Neural progenitor cell (in vitro differentiated cells): ENCODE results near the gene SMLR1. TPM values are rescaled to one million over a fixed set of nuclear protein-coding genes. Genes with fewer than 3 reads are reported as not detected.

Source experiments
- DNase-seq: peaks from one replicate; pipeline ENCODE4 v3.0.0-alpha.2; 2016; ENCODE audit warnings: low spot score
- H2AFZ ChIP-seq: fragments of 200-600 bp; sonication (generic); replicated peaks from 2 replicates; pipeline ENCODE4 v1.6.1; 2016; ENCODE audit warnings: antibody characterized with exemption
- H3F3A ChIP-seq: fragments of 200-600 bp; sonication (generic); 2 replicates; pipeline ENCODE4 v1.6.1; 2016; ENCODE audit warnings: antibody characterized with exemption, low read depth
- H3K27ac ChIP-seq: fragments of 200-600 bp; sonication (generic); 2 replicates; pipeline ENCODE4 v1.5.1; 2016; ENCODE audit warnings: mild to moderate bottlenecking
- H3K27me3 ChIP-seq: fragments of 200-600 bp; sonication (generic); 2 replicates; pipeline ENCODE4 v1.6.1; 2016; ENCODE audit warnings: mild to moderate bottlenecking, moderate library complexity
- H3K36me3 ChIP-seq: fragments of 200-600 bp; sonication (generic); 2 replicates; pipeline ENCODE4 v1.5.1; 2016
- H3K4me1 ChIP-seq: fragments of 200-600 bp; sonication (generic); 2 replicates; pipeline ENCODE4 v1.6.1; 2016; ENCODE audit warnings: mixed run types
- H3K4me2 ChIP-seq: fragments of 200-600 bp; sonication (generic); 2 replicates; pipeline ENCODE4 v1.6.1; 2016
- H3K4me3 ChIP-seq: fragments of 200-600 bp; sonication (generic); 2 replicates; pipeline ENCODE4 v1.5.1; 2016
- H3K79me2 ChIP-seq: fragments of 200-600 bp; sonication (generic); 2 replicates; pipeline ENCODE4 v1.6.1; 2016; ENCODE audit warnings: low read depth
- H3K9ac ChIP-seq: fragments of 200-600 bp; sonication (generic); 2 replicates; pipeline ENCODE4 v1.6.1; 2016
- H3K9me3 ChIP-seq: fragments of 200-600 bp; sonication (generic); 2 replicates; pipeline ENCODE4 v1.5.1; 2016; ENCODE audit warnings: low read depth
- H4K20me1 ChIP-seq: fragments of 200-600 bp; sonication (generic); 2 replicates; pipeline ENCODE4 v1.6.1; 2016; ENCODE audit warnings: low read depth
- H3K27ac Mint-ChIP-seq: 3 replicates; pipeline ENCODE4 v1.8.0; 2021; ENCODE audit warnings: mixed read lengths
- H3K27me3 Mint-ChIP-seq: 2 replicates; pipeline ENCODE4 v1.8.0; 2022; ENCODE audit warnings: low read depth, mild to moderate bottlenecking, inconsistent platforms, moderate library complexity, mixed read lengths; ENCODE audit not compliant: insufficient read depth
- H3K36me3 Mint-ChIP-seq: 3 replicates; pipeline ENCODE4 v1.8.0; 2021; ENCODE audit warnings: mixed read lengths
- H3K4me1 Mint-ChIP-seq: 3 replicates; pipeline ENCODE4 v1.8.0; 2021; ENCODE audit warnings: mixed read lengths
- H3K4me3 Mint-ChIP-seq: 3 replicates; pipeline ENCODE4 v1.8.0; 2021; ENCODE audit warnings: mild to moderate bottlenecking, moderate library complexity, mixed read lengths
- H3K9me3 Mint-ChIP-seq: 3 replicates; pipeline ENCODE4 v1.8.0; 2020; ENCODE audit warnings: mixed read lengths
- CTCF ChIP-seq: fragments of 200-600 bp; sonication (generic); IDR thresholded peaks from 2 replicates; pipeline ENCODE4 v1.5.1; 2017; ENCODE audit warnings: antibody characterized with exemption, mild to moderate bottlenecking
- EZH2 ChIP-seq: fragments of 200-600 bp; sonication (generic); IDR thresholded peaks from 2 replicates; pipeline ENCODE4 v1.6.1; 2017; ENCODE audit warnings: antibody characterized with exemption, mild to moderate bottlenecking, moderate library complexity
- EZH2phosphoT487 ChIP-seq: fragments of 200-600 bp; sonication (generic); IDR thresholded peaks from 2 replicates; pipeline ENCODE4 v1.6.1; 2017; ENCODE audit warnings: antibody characterized with exemption
- total RNA-seq: library from RNA; depleted of rRNA; stranded (reverse); fragments of >200 nt; gene quantifications from 2 replicates; pipeline ENCODE4 v1.2.3, GENCODE V29; 2015; ENCODE audit warnings: low replicate concordance

SMLR1 gene
- total RNA-seq, 1 donor from 2014 or later: not detected

GRCh38 chr6:130847001-130847910 lies 20.1 kb downstream of the SMLR1 start:
- Histone ChIP-seq H3K4me2 (no peak overlapping the region), H4K20me1 (no peaks in the 10 kb centered on the region), H2AFZ (no peak overlapping the region), H3F3A (no peaks in the 10 kb centered on the region), H3K36me3 (no peaks in the 10 kb centered on the region), H3K9ac (no peak overlapping the region), H3K27ac (no peak overlapping the region), H3K4me1 (no peaks in the 10 kb centered on the region), H3K9me3 (no peaks in the 10 kb centered on the region), H3K4me3 (no peak overlapping the region), H3K79me2 (no peaks in the 10 kb centered on the region), H3K27me3 (no peaks in the 10 kb centered on the region)
- no peak for TF ChIP-seq EZH2
- no peak for TF ChIP-seq EZH2phosphoT487
- no peak for TF ChIP-seq CTCF
- DNase-seq: no peak
- H3K9me3 Mint-ChIP-seq: no peaks in the 10 kb centered on the region
- peaks cover 10% of the 10 kb centered on the region for H3K4me1 Mint-ChIP-seq
- H3K27me3 Mint-ChIP-seq: no peaks in the 10 kb centered on the region
- peaks cover 7% of the 10 kb centered on the region for H3K36me3 Mint-ChIP-seq
- H3K27ac Mint-ChIP-seq: no peak overlapping the region
- H3K4me3 Mint-ChIP-seq: no peak overlapping the region

- no peak for DNase-seq
- Mint-ChIP-seq H3K27me3 (peaks cover 3% of the 10 kb centered on the region), H3K27ac (no peak overlapping the region), H3K4me3 (no peak overlapping the region), H3K36me3 (peaks cover 10% of the 10 kb centered on the region), H3K4me1 (peaks cover 27% of the 10 kb centered on the region), H3K9me3 (no peaks in the 10 kb centered on the region)
- no peaks in the 10 kb centered on the region for H3K9me3 ChIP-seq
- no peaks in the 10 kb centered on the region for H3K36me3 ChIP-seq
- H3K27me3 ChIP-seq: no peaks in the 10 kb centered on the region
- no peak overlapping the region for H3K9ac ChIP-seq
- no peaks in the 10 kb centered on the region for H3F3A ChIP-seq
- no peak overlapping the region for H2AFZ ChIP-seq
- no peak overlapping the region for H3K4me2 ChIP-seq
- H3K4me3 ChIP-seq: no peak overlapping the region
- no peaks in the 10 kb centered on the region for H4K20me1 ChIP-seq
- H3K79me2 ChIP-seq: no peaks in the 10 kb centered on the region
- TF ChIP-seq EZH2phosphoT487 (no peak), CTCF (no peak), EZH2 (no peak)
- H3K27ac ChIP-seq: no peak overlapping the region
- H3K4me1 ChIP-seq: peaks cover 7% of the 10 kb centered on the region
Observed at GRCh38 chr6:130848945-130849344, 21.7 kb downstream of the SMLR1 start.

- Histone ChIP-seq H3K4me1 (peaks cover 11% of the 10 kb centered on the region), H3K9me3 (no peaks in the 10 kb centered on the region), H3K4me3 (no peak overlapping the region), H4K20me1 (no peaks in the 10 kb centered on the region), H3K79me2 (no peaks in the 10 kb centered on the region), H3K27me3 (no peaks in the 10 kb centered on the region), H2AFZ (no peak overlapping the region), H3K27ac (no peak overlapping the region), H3F3A (no peaks in the 10 kb centered on the region), H3K9ac (no peak overlapping the region), H3K4me2 (no peak overlapping the region), H3K36me3 (no peaks in the 10 kb centered on the region)
- Mint-ChIP-seq H3K27me3 (peaks cover 5% of the 10 kb centered on the region), H3K4me1 (peaks cover 31% of the 10 kb centered on the region), H3K36me3 (peaks cover 8% of the 10 kb centered on the region), H3K9me3 (no peaks in the 10 kb centered on the region), H3K4me3 (no peak overlapping the region), H3K27ac (no peak overlapping the region)
- DNase-seq: no peak
- no peak for TF ChIP-seq EZH2phosphoT487
- no peak for TF ChIP-seq EZH2
- no peak for TF ChIP-seq CTCF
Observed at GRCh38 chr6:130849594-130849993, 22.4 kb downstream of the SMLR1 start.
